IMR-90 (cell line): Measurements from ENCODE around the gene THRB. TPM values are rescaled to one million over a fixed set of nuclear protein-coding genes. Genes with fewer than 3 reads are reported as not detected.
A peak's percentile ranks its signal among the peaks of the same experiment; 100 is the strongest.

Source experiments
- ATAC-seq: fragments of 200-7000 bp; cut with Tn5 transposase; 2 replicates; pipeline ENCODE4 v1.9.1; 2020; ENCODE audit warnings: low read depth, mild to moderate bottlenecking, moderate library complexity
- BruUV-seq: library from RNA; stranded (reverse); fragments of 400-500 nt; replicated peaks from 2 replicates; lab custom pipeline; 2021; lab: Mats Ljungman, UMichigan
- CTCF ChIA-PET: fragments of 300-600 bp; formaldehyde crosslinking; extraction: SDS; loops from one replicate; lab custom pipeline; 2021; ENCODE audit warnings: antibody characterized with exemption; lab: Yijun Ruan, JAX
- POLR2A ChIA-PET: fragments of 300-600 bp; sonication (Branson Sonifier 250); formaldehyde crosslinking; loops from one replicate; lab custom pipeline; 2022; ENCODE audit warnings: antibody characterized with exemption; ENCODE audit not compliant: unreplicated experiment; lab: Charles Lee
- DNase-seq: peaks from one replicate; pipeline ENCODE4 v3.0.0; 2013
- H2AFZ ChIP-seq: replicated peaks from 2 replicates; pipeline ENCODE3; 2013; ENCODE audit warnings: low read length, mild to moderate bottlenecking; ENCODE audit not compliant: poor library complexity
- H2AK5ac ChIP-seq: 2 replicates; pipeline ENCODE4 v1.6.1; 2013; ENCODE audit warnings: low read depth, low read length, inconsistent platforms
- H2AK9ac ChIP-seq: replicated peaks from 2 replicates; pipeline ENCODE3; 2013; ENCODE audit warnings: mild to moderate bottlenecking, low read depth, low read length, moderate library complexity; ENCODE audit not compliant: poor library complexity
- H2BK120ac ChIP-seq: 2 replicates; pipeline ENCODE4 v1.6.1; 2013; ENCODE audit warnings: low read depth, low read length, inconsistent platforms
- H2BK15ac ChIP-seq: 3 replicates; pipeline ENCODE4 v1.6.1; 2013; ENCODE audit warnings: low read depth, low read length, inconsistent platforms
- H2BK20ac ChIP-seq: 2 replicates; pipeline ENCODE4 v1.6.1; 2013; ENCODE audit warnings: low read depth, mild to moderate bottlenecking, inconsistent platforms, low read length, moderate library complexity
- H2BK5ac ChIP-seq: 2 replicates; pipeline ENCODE4 v1.6.1; 2013; ENCODE audit warnings: mild to moderate bottlenecking, low read depth, low read length, inconsistent platforms; ENCODE audit not compliant: poor library complexity, severe bottlenecking
- H3K14ac ChIP-seq: replicated peaks from 2 replicates; pipeline ENCODE4 v1.6.1; 2013; ENCODE audit warnings: low read depth, low read length, inconsistent platforms
- H3K18ac ChIP-seq: 2 replicates; pipeline ENCODE4 v1.6.1; 2013; ENCODE audit warnings: low read depth, low read length, control low read depth
- H3K23ac ChIP-seq: 2 replicates; pipeline ENCODE4 v1.6.1; 2013; ENCODE audit warnings: low read depth, low read length, inconsistent platforms
- H3K27ac ChIP-seq: 2 replicates; pipeline ENCODE4 v1.5.1; 2013; ENCODE audit warnings: mild to moderate bottlenecking, control low read depth, low read length; ENCODE audit not compliant: insufficient read depth
- H3K27me3 ChIP-seq: 2 replicates; pipeline ENCODE4 v1.6.1; 2013; ENCODE audit warnings: low read length; ENCODE audit not compliant: control insufficient read depth, insufficient read depth
- H3K36me3 ChIP-seq: 2 replicates; pipeline ENCODE4 v1.6.1; 2013; ENCODE audit warnings: low read length, mixed read lengths; ENCODE audit not compliant: control insufficient read depth, insufficient read depth
- H3K4ac ChIP-seq: 2 replicates; pipeline ENCODE4 v1.6.1; 2013; ENCODE audit warnings: low read depth, low read length, inconsistent platforms
- H3K4me1 ChIP-seq: 2 replicates; pipeline ENCODE4 v1.6.1; 2013; ENCODE audit warnings: low read length, mixed read lengths; ENCODE audit not compliant: control insufficient read depth, insufficient read depth
- H3K4me2 ChIP-seq: 2 replicates; pipeline ENCODE4 v1.6.1; 2013; ENCODE audit warnings: low read depth, mild to moderate bottlenecking, control low read depth, low read length, moderate library complexity
- H3K4me3 ChIP-seq: 2 replicates; pipeline ENCODE4 v1.5.1; 2013; ENCODE audit warnings: low read depth, mild to moderate bottlenecking, control low read depth, low read length, moderate library complexity; ENCODE audit not compliant: insufficient read depth
- H3K56ac ChIP-seq: 2 replicates; pipeline ENCODE4 v1.6.1; 2013; ENCODE audit warnings: low read length, inconsistent platforms; ENCODE audit not compliant: insufficient read depth; ENCODE audit errors: extremely low read depth
- H3K79me1 ChIP-seq, 2 experiments: 2 replicates each; pipeline ENCODE4 v1.6.1; 2013; ENCODE audit warnings: low read length in 2 of 2, inconsistent platforms in 1 of 2, low read depth in 1 of 2
- H3K9ac ChIP-seq: 2 replicates; pipeline ENCODE4 v1.6.1; 2013; ENCODE audit warnings: low read depth, low read length, control low read depth
- H3K9me1 ChIP-seq: 2 replicates; pipeline ENCODE4 v1.6.1; 2013; ENCODE audit warnings: low read length, inconsistent platforms; ENCODE audit not compliant: insufficient read depth
- H3K9me3 ChIP-seq: 2 replicates; pipeline ENCODE4 v1.6.1; 2013; ENCODE audit warnings: low read length; ENCODE audit not compliant: control insufficient read depth, insufficient read depth
- H4K20me1 ChIP-seq: 2 replicates; pipeline ENCODE4 v1.6.1; 2013; ENCODE audit warnings: low read length, inconsistent platforms; ENCODE audit not compliant: insufficient read depth
- H4K5ac ChIP-seq: 2 replicates; pipeline ENCODE4 v1.6.1; 2013; ENCODE audit warnings: mild to moderate bottlenecking, low read depth, low read length, control low read depth
- H4K8ac ChIP-seq, 2 experiments: 2 replicates each; pipeline ENCODE4 v1.6.1; 2013; ENCODE audit warnings: low read depth in 2 of 2, low read length in 2 of 2, control low read depth in 1 of 2, inconsistent platforms in 1 of 2
- H4K91ac ChIP-seq: 2 replicates; pipeline ENCODE4 v1.6.1; 2013; ENCODE audit warnings: low read depth, low read length, inconsistent platforms; ENCODE audit not compliant: insufficient read depth
- BHLHE40 ChIP-seq: fragments of 150-350 bp; IDR thresholded peaks from 2 replicates; pipeline ENCODE4 v1.6.1; 2016; ENCODE audit warnings: mild to moderate bottlenecking, low read depth, low read length
- CEBPB ChIP-seq: IDR thresholded peaks from 2 replicates; pipeline ENCODE4 v1.6.1; 2012; ENCODE audit warnings: low read depth, low read length, improper control_type of control experiment
- CHD1 ChIP-seq: IDR thresholded peaks from 2 replicates; pipeline ENCODE4 v1.6.1; 2012; ENCODE audit warnings: low read depth, low read length, improper control_type of control experiment
- CTCF ChIP-seq: conservative IDR thresholded peaks from 2 replicates; pipeline ENCODE4 v1.5.1; 2012; ENCODE audit warnings: mild to moderate bottlenecking, low read depth, low read length, improper control_type of control experiment
- ELK1 ChIP-seq: fragments of 150-350 bp; IDR thresholded peaks from 2 replicates; pipeline ENCODE4 v1.6.1; 2016; ENCODE audit warnings: low read depth, mild to moderate bottlenecking, low read length, moderate library complexity, borderline replicate concordance
- FOS ChIP-seq: fragments of 150-350 bp; IDR thresholded peaks from 2 replicates; pipeline ENCODE4 v1.6.1; 2016; ENCODE audit warnings: low read depth, low read length
- MAFK ChIP-seq: IDR thresholded peaks from 2 replicates; pipeline ENCODE4 v1.6.1; 2012; ENCODE audit warnings: low read depth, low read length, improper control_type of control experiment
- MAZ ChIP-seq: IDR thresholded peaks from 2 replicates; pipeline ENCODE4 v1.6.1; 2012; ENCODE audit warnings: low read depth, mild to moderate bottlenecking, low read length, improper control_type of control experiment, moderate library complexity, borderline replicate concordance
- MXI1 ChIP-seq: IDR thresholded peaks from 2 replicates; pipeline ENCODE4 v1.6.1; 2012; ENCODE audit warnings: low read depth, mild to moderate bottlenecking, low read length, moderate library complexity, borderline replicate concordance
- NFE2L2 ChIP-seq: fragments of 150-350 bp; IDR thresholded peaks from 2 replicates; pipeline ENCODE4 v1.6.1; 2016; ENCODE audit warnings: low read depth, mild to moderate bottlenecking, low read length
- POLR2A ChIP-seq: IDR thresholded peaks from 2 replicates; pipeline ENCODE4 v1.6.1; 2012; ENCODE audit warnings: mild to moderate bottlenecking, low read depth, low read length
- RAD21 ChIP-seq: IDR thresholded peaks from 2 replicates; pipeline ENCODE4 v1.6.1; 2012; ENCODE audit warnings: low read length, improper control_type of control experiment
- RCOR1 ChIP-seq: IDR thresholded peaks from 2 replicates; pipeline ENCODE4 v1.6.1; 2012; ENCODE audit warnings: mild to moderate bottlenecking, low read length, improper control_type of control experiment; ENCODE audit not compliant: insufficient replicate concordance
- RFX5 ChIP-seq: IDR thresholded peaks from 2 replicates; pipeline ENCODE4 v1.8.0; 2012; ENCODE audit warnings: low read depth, mild to moderate bottlenecking, low read length, moderate library complexity
- SMC3 ChIP-seq: fragments of 150-350 bp; IDR thresholded peaks from 2 replicates; pipeline ENCODE4 v1.6.1; 2016; ENCODE audit warnings: low read depth, mild to moderate bottlenecking, antibody characterized with exemption, low read length, moderate library complexity
- USF2 ChIP-seq: fragments of 150-350 bp; IDR thresholded peaks from 2 replicates; pipeline ENCODE4 v1.6.1; 2017; ENCODE audit warnings: mild to moderate bottlenecking, antibody characterized with exemption, low read length, low read depth
- WGBS, 2 experiments: methylation state at CpG; one replicate each; pipeline versions ENCODE4 v1.1.5 to v1.1.7; 2013; ENCODE audit warnings: missing lambda C conversion rate in 2 of 2; ENCODE audit not compliant: insufficient read length in 1 of 2; ENCODE audit errors: extremely low coverage in 2 of 2; 5-methylcytosine and 5-hydroxymethylcytosine counted together
- dilution Hi-C: fragments of 300-500 bp; cut with HindIII; formaldehyde crosslinking; loops from one replicate; pipeline ENCODE4 v1.14.3; 2018; ENCODE audit warnings: low sequenced_read_pairs; ENCODE audit not compliant: unreplicated experiment
- in situ Hi-C: fragments of 300-500 bp; cut with MboI; formaldehyde crosslinking; loops from 3 replicates; pipeline ENCODE4 v1.14.3; 2019; ENCODE audit warnings: low sequenced_read_pairs, inconsistent platforms, mixed read lengths
- intact Hi-C: fragments of 100-400 bp; cut with micrococcal nuclease; formaldehyde crosslinking; loops from 2 replicates; pipeline ENCODE4 v1.10.0; 2022
- polyA plus RNA-seq, 3 experiments: library from polyadenylated mRNA; depleted of rRNA; stranded (reverse); fragments of >200 nt; gene quantifications; 2 replicates each; pipeline ENCODE4 v1.2.3, GENCODE V29; 2012; ENCODE audit warnings: low replicate concordance in 1 of 3
- total RNA-seq: library from RNA; depleted of rRNA; stranded (reverse); fragments of >200 nt; gene quantifications from 2 replicates; pipeline ENCODE4 v1.2.3, GENCODE V29; 2012

Gene THRB
- total and polyA plus RNA-seq, 2 of the 4 experiments (the other 2 are of a cell fraction): under 0.01 TPM; not detected in 1

GRCh38 chr3:24151594-24151993 lies 343.1 kb downstream of the THRB start:
- no CpG with 5 or more reads among the region's 3 CpGs for WGBS, 2 experiments
- H3K9ac ChIP-seq: no peak overlapping the region
- dilution Hi-C loops: no loop called here
- no peak overlapping the region for H4K5ac ChIP-seq
- H3K4me1 ChIP-seq: peaks cover 7% of the 10 kb centered on the region
- in situ Hi-C loops: no loop called here
- no peak overlapping the region for H3K4ac ChIP-seq
- intact Hi-C loops: no loop called here
- no peak overlapping the region for H2BK120ac ChIP-seq
- H3K79me1 ChIP-seq: no peaks in the 10 kb centered on the region
- H2AK9ac ChIP-seq: no peak overlapping the region
- no peak overlapping the region for H4K91ac ChIP-seq
- no peaks in the 10 kb centered on the region for H3K27me3 ChIP-seq
- no peaks in the 10 kb centered on the region for H4K20me1 ChIP-seq
- CTCF ChIA-PET: no interaction called here
- H2BK15ac ChIP-seq: no peak overlapping the region
- H3K23ac ChIP-seq: no peak overlapping the region
- H3K4me2 ChIP-seq: no peak overlapping the region
- H3K18ac ChIP-seq: no peak overlapping the region
- no peak overlapping the region for H2AFZ ChIP-seq
- no peak overlapping the region for H2BK5ac ChIP-seq
- BruUV-seq: no TSS peak
- DNase-seq (peak; percentile 6), ATAC-seq (no peak)
- TF ChIP-seq RCOR1: no peak
- no peak for TF ChIP-seq POLR2A
- TF ChIP-seq BHLHE40: no peak
- no peak for TF ChIP-seq MAFK
- TF ChIP-seq MAZ: no peak
- TF ChIP-seq CEBPB: no peak
- no peak for TF ChIP-seq USF2
- TF ChIP-seq RFX5: no peak
- no peak for TF ChIP-seq CHD1
- TF ChIP-seq SMC3: no peak
- TF ChIP-seq RAD21: no peak
- no peak for TF ChIP-seq CTCF
- TF ChIP-seq ELK1: no peak
- TF ChIP-seq FOS: no peak
- no peak for TF ChIP-seq MXI1
- no peak for TF ChIP-seq NFE2L2
- no peaks in the 10 kb centered on the region for H3K9me3 ChIP-seq
- no peak overlapping the region for H2BK20ac ChIP-seq
- POLR2A ChIA-PET: interaction anchor here (0.6 kb wide), 1 partner anchor 81 kb away, joined by 3 read pairs; no protein-coding TSS in a partner anchor
- no peak overlapping the region for H2AK5ac ChIP-seq
- H3K36me3 ChIP-seq: no peaks in the 10 kb centered on the region
- no peaks in the 10 kb centered on the region for H3K9me1 ChIP-seq
- no peak overlapping the region for H4K8ac ChIP-seq
- no peak overlapping the region for H3K27ac ChIP-seq
- H3K4me3 ChIP-seq: no peak overlapping the region
- H3K14ac ChIP-seq: no peak overlapping the region
- H3K56ac ChIP-seq: no peak overlapping the region
